ENCODE measurements around the gene GAB1.

DNA sequence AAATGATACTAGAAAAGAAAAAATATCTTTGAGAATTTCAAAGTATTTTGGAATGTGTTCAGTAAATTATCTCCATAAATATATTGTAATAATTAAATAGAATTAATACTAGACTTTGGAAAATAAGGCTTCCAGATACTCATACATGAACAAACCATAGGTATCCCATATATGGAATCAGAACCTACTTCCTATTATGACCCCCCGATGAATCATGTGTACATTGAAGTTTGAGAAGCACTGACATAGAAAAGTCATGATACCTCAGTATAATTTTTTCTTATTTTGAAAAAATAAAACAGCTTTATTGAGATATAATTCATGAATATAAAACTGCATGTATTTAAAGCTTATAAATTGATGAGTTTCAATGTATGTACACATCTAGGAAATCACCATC is 149.6 kb downstream of the GAB1 start:
- TF ChIP-seq, protein P1, sequence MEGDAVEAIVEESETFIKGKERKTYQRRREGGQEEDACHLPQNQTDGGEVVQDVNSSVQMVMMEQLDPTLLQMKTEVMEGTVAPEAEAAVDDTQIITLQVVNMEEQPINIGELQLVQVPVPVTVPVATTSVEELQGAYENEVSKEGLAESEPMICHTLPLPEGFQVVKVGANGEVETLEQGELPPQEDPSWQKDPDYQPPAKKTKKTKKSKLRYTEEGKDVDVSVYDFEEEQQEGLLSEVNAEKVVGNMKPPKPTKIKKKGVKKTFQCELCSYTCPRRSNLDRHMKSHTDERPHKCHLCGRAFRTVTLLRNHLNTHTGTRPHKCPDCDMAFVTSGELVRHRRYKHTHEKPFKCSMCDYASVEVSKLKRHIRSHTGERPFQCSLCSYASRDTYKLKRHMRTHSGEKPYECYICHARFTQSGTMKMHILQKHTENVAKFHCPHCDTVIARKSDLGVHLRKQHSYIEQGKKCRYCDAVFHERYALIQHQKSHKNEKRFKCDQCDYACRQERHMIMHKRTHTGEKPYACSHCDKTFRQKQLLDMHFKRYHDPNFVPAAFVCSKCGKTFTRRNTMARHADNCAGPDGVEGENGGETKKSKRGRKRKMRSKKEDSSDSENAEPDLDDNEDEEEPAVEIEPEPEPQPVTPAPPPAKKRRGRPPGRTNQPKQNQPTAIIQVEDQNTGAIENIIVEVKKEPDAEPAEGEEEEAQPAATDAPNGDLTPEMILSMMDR (IDR thresholded peaks at IDR 0.05; ENCODE audit: low read depth, low read length), result no peak
- TF ChIP-seq POLR2A (IDR thresholded peaks at IDR 0.05; ENCODE audit: extremely low read depth, insufficient read length), result no peak
